Measurements from ENCODE around the gene RNF224. TPM values are rescaled to one million over a fixed set of nuclear protein-coding genes. Genes with fewer than 3 reads are reported as not detected.

Gene RNF224
- total and polyA plus RNA-seq, 2 of the 13 experiments (the other 11 are each of a cell fraction or from before 2014, with no cell fraction given): 0.09 TPM; not detected in 1

- TF ChIP-seq PRDM4 (CRISPR knock-in tag; IDR thresholded peaks at IDR 0.05; ENCODE audit: borderline replicate concordance) (no peak), SOX5 (CRISPR knock-in tag; IDR thresholded peaks at IDR 0.05; ENCODE audit: borderline replicate concordance) (0 out of 2 replicates have a peak, but pooled peaks have one; percentile 30), ZFP82 (CRISPR knock-in tag; IDR thresholded peaks at IDR 0.05; ENCODE audit: borderline replicate concordance) (no peak), ZNF749 (CRISPR knock-in tag; IDR thresholded peaks at IDR 0.05; ENCODE audit: borderline replicate concordance) (peak; percentile 66; the same call in 1 of the 2 replicates), ZSCAN22 (CRISPR knock-in tag; IDR thresholded peaks at IDR 0.05) (no peak), ZNF780A (CRISPR knock-in tag; IDR thresholded peaks at IDR 0.05) (no peak), AHR (CRISPR knock-in tag; IDR thresholded peaks at IDR 0.05) (peak; percentile 95; the same call in 1 of the 2 replicates), ZNF292 (CRISPR knock-in tag; IDR thresholded peaks at IDR 0.05; ENCODE audit: borderline replicate concordance, low read depth) (no peak), MXD1 (CRISPR knock-in tag; IDR thresholded peaks at IDR 0.05) (no peak; the same call in 1 of the 2 replicates), ZMYM2 (CRISPR knock-in tag; IDR thresholded peaks at IDR 0.05) (no peak), ZNF326 (CRISPR knock-in tag; IDR thresholded peaks at IDR 0.05; ENCODE audit: borderline replicate concordance) (no peak), ZNF616 (CRISPR knock-in tag; IDR thresholded peaks at IDR 0.05; ENCODE audit: low read depth) (0 out of 2 replicates have a peak, but pooled peaks have one; percentile 13), NFAT5 (CRISPR knock-in tag; IDR thresholded peaks at IDR 0.05) (peak; percentile 23; the same call in 1 of the 2 replicates), CAMTA2 (CRISPR knock-in tag; IDR thresholded peaks at IDR 0.05; ENCODE audit: borderline replicate concordance) (no peak), ZNF207 (IDR thresholded peaks at IDR 0.05; ENCODE audit: borderline replicate concordance) (no peak), ZNF75D (CRISPR knock-in tag; IDR thresholded peaks at IDR 0.05; ENCODE audit: borderline replicate concordance) (no peak), ZMYM4 (CRISPR knock-in tag; IDR thresholded peaks at IDR 0.05) (no peak; the same call in 1 of the 2 replicates), ZNF230 (CRISPR knock-in tag; IDR thresholded peaks at IDR 0.05) (no peak), ZBTB26 (CRISPR knock-in tag; IDR thresholded peaks at IDR 0.05; ENCODE audit: borderline replicate concordance) (peak; percentile 82; the same call in 1 of the 2 replicates), RCOR2 (CRISPR knock-in tag; IDR thresholded peaks at IDR 0.05) (no peak), TRIM24 (CRISPR knock-in tag; IDR thresholded peaks at IDR 0.05) (no peak)
These were observed 13.7 kb downstream of the RNF224 start, which contains the start of gene TUBB4B (continued) for GRCh38 chr9:137240841-137241489.
